ENCODE measurements around the gene SFXN1.

SFXN1 gene, protein sequence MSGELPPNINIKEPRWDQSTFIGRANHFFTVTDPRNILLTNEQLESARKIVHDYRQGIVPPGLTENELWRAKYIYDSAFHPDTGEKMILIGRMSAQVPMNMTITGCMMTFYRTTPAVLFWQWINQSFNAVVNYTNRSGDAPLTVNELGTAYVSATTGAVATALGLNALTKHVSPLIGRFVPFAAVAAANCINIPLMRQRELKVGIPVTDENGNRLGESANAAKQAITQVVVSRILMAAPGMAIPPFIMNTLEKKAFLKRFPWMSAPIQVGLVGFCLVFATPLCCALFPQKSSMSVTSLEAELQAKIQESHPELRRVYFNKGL

DNA sequence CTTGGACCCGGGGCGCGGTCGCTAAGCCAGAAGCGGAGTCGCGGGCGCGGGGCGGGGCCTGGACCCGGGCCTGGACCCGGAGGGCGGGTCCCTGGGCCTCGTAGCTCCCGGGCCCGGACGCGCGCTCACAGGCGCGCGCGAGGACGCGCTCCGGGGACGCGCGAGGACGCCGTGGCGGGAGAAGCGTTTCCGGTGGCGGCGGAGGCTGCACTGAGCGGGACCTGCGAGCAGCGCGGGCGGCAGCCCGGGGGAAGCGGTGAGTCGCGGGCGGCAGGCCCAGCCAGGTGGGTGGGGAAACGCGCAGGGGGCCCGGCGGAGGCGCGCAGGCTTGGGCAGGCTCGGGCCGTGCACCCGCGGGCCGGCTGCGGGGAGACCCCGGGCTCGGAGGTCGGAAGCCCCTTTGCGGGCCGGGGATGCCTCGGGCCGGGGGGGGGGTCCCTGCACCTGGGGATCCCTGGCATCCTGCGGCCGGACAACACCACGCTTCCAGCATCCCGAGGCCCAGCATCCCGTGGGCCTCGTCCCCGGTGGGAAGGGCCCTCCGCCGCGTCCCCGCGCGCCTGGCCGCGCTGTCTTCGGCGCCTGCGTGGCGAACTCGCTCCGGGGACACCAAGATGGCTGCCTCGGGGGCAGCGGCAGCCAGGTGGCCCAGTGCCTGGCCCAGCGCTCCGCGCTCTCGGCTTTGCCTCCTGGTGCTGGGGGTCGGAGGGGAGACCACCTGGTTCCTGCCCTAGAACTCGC, at the start of gene SFXN1:
Gene SFXN1 (plus strand): TSS at position 177 of the 741 bp plus-strand sequence. CDS start 13,544 bp downstream, outside the sequence.
- Histone ChIP-seq H3K4me3 (ENCODE audit: low read depth in 1 of 2, low read length in 1 of 2) (peak within 1 kb of the TSS; percentile 75 to 81), H3K27ac (peak within 1 kb of the TSS; percentile 45), H3K27me3 (peaks cover 50% of the 10 kb centered on the region), H3K9me3 (no peaks in the 10 kb centered on the region), H3K4me1 (ENCODE audit: control insufficient read depth in 1 of 2, insufficient read depth in 1 of 2, low read depth in 1 of 2, low read length in 1 of 2) (peaks cover 32 to 43% of the 10 kb centered on the region in 2 experiments), H3K36me3 (no peaks in the 10 kb centered on the region)
- no peak for TF ChIP-seq CTCF (IDR thresholded peaks at IDR 0.05)

- H3K4me3 ChIP-seq (ENCODE audit: low read depth in 1 of 2, low read length in 1 of 2), result no peak overlapping the region
- H3K27ac ChIP-seq, result no peak overlapping the region
- H3K36me3 ChIP-seq, result no peaks in the 10 kb centered on the region
- H3K4me1 ChIP-seq (ENCODE audit: control insufficient read depth in 1 of 2, insufficient read depth in 1 of 2, low read depth in 1 of 2, low read length in 1 of 2), result no peaks in the 10 kb centered on the region
- H3K9me3 ChIP-seq, result no peaks in the 10 kb centered on the region
- peaks cover 86% of the 10 kb centered on the region for H3K27me3 ChIP-seq
- no peak for TF ChIP-seq CTCF (IDR thresholded peaks at IDR 0.05)
Measured at GRCh38 chr5:175434800-175435199, 43.6 kb upstream of the SFXN1 start.

- Histone ChIP-seq H3K4me1 (ENCODE audit: control insufficient read depth in 1 of 2, insufficient read depth in 1 of 2, low read depth in 1 of 2, low read length in 1 of 2) (no peaks in the 10 kb centered on the region), H3K36me3 (no peaks in the 10 kb centered on the region), H3K27ac (no peak overlapping the region), H3K27me3 (peaks cover 95% of the 10 kb centered on the region), H3K9me3 (no peaks in the 10 kb centered on the region), H3K4me3 (ENCODE audit: low read depth in 1 of 2, low read length in 1 of 2) (no peak overlapping the region)
- no peak for TF ChIP-seq CTCF (IDR thresholded peaks at IDR 0.05)
Measured at GRCh38 chr5:175436359-175436758, 42.0 kb upstream of the SFXN1 start.

DNA sequence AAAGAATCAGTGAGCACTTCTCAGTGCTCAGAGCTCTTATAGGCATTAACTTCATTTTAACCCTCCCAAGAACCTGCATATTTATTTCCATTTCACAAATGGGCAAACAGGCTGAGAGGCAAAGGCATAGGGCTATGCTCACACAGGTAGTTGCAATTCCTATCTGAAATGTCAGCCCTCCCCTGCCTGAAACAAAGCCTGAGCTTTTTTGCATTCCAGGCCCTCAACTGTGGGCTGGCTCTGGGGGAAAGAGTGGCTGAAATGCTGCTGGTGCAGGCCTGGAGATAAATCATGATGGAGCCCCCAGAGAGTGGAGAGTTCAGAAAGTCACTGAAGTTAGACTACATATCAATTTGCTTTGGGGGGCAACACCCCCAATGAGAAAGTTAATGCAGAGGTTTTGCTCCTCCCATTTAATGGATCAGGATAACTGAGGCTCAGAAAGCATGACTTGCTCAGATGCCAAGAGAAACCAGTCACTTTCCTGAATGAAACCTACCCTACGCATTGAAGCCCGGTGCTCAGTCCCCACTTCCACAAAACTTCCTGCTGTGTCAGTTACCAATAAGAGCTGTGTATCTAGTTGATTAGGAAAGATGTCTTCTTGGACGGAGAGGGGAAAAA, 40.0 kb upstream of the SFXN1 start:
- no peak for TF ChIP-seq CTCF (IDR thresholded peaks at IDR 0.05)
- Histone ChIP-seq H3K36me3 (no peaks in the 10 kb centered on the region), H3K4me1 (ENCODE audit: control insufficient read depth in 1 of 2, insufficient read depth in 1 of 2, low read depth in 1 of 2, low read length in 1 of 2) (no peaks in the 10 kb centered on the region)

DNA sequence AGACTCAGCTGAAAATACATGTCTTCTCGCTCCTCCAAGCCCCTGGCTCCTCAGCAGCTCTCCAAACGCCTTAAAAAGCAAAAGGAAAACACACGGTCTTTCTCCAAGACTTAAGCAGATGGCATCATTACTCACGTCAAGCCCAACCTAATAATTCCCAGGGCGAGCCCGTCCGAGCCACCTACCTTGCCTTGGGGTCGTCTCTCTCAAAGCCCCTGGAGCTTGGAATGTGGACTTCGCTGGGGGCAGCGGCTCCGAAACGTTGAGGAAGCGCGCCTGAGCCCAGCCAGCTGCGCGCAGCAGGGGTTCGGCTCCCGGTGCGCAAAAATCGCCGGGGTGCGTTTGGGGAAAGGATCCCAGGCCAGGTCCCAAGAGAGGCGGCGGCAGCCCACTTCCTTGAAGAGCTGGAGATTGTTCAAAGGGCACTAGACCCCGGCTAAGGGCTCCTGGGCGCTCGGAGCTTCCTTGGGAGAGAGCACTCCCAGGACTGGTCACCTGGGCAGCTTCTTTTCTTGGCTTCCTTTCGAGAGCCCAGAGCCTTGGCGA, 34.8 kb upstream of the SFXN1 start:
- TF ChIP-seq CTCF (IDR thresholded peaks at IDR 0.05), result no peak
- Histone ChIP-seq H3K4me3 (ENCODE audit: low read depth in 1 of 2, low read length in 1 of 2) (no peak overlapping the region), H3K27me3 (peaks cover 100% of the 10 kb centered on the region), H3K9me3 (no peaks in the 10 kb centered on the region), H3K36me3 (no peaks in the 10 kb centered on the region), H3K27ac (no peak overlapping the region), H3K4me1 (ENCODE audit: control insufficient read depth in 1 of 2, insufficient read depth in 1 of 2, low read depth in 1 of 2, low read length in 1 of 2) (no peaks in the 10 kb centered on the region)

More for the DNA sequence above, 40.0 kb upstream of the SFXN1 start:
- Histone ChIP-seq H3K27me3 (peaks cover 98% of the 10 kb centered on the region), H3K4me3 (ENCODE audit: low read depth in 1 of 2, low read length in 1 of 2) (no peak overlapping the region), H3K27ac (no peak overlapping the region), H3K9me3 (no peaks in the 10 kb centered on the region)

Measured in neutrophil (primary cell).